ENCODE data around the gene TP53. TPM values are rescaled to one million over a fixed set of nuclear protein-coding genes. Genes with fewer than 3 reads are reported as not detected.

Gene TP53
- total and polyA plus RNA-seq, 4 donors: 22.3 to 57.0 (median 27.5) TPM

GRCh38 chr17:7687908-7688807, 868 bp upstream of the TP53 start, which contains the start of gene WRAP53:
WRAP53 (plus strand) TSS chr17:7688477; CDS start chr17:7688649, 172 bp downstream.
- H3K4me1 ChIP-seq (ENCODE audit: control insufficient read depth in 5 of 5, insufficient read depth in 5 of 5, low read length in 5 of 5): peaks cover 7 to 30% (median 8%) of the 10 kb centered on the region in 5 donors
- 0% methylated on average over 51 of the region's 51 CpGs for whole genome bisulfite sequencing, 2 donors
- H3K9ac ChIP-seq (ENCODE audit: insufficient read depth in 1 of 2, low read length in 2 of 2): peak within 1 kb of the TSS; percentile 89 to 100
- ATAC-seq (ENCODE audit: insufficient read depth, low FRiP score) (peak; percentile 88), DNase-seq (peak; percentile 99)
- TF ChIP-seq, protein P1, sequence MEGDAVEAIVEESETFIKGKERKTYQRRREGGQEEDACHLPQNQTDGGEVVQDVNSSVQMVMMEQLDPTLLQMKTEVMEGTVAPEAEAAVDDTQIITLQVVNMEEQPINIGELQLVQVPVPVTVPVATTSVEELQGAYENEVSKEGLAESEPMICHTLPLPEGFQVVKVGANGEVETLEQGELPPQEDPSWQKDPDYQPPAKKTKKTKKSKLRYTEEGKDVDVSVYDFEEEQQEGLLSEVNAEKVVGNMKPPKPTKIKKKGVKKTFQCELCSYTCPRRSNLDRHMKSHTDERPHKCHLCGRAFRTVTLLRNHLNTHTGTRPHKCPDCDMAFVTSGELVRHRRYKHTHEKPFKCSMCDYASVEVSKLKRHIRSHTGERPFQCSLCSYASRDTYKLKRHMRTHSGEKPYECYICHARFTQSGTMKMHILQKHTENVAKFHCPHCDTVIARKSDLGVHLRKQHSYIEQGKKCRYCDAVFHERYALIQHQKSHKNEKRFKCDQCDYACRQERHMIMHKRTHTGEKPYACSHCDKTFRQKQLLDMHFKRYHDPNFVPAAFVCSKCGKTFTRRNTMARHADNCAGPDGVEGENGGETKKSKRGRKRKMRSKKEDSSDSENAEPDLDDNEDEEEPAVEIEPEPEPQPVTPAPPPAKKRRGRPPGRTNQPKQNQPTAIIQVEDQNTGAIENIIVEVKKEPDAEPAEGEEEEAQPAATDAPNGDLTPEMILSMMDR (IDR thresholded peaks at IDR 0.05; ENCODE audit: control extremely low read depth, extremely low read depth): peak; percentile 99
- H3K36me3 ChIP-seq (ENCODE audit: control insufficient read depth in 4 of 4, insufficient read depth in 4 of 4, low read length in 4 of 4): peaks cover 0 to 9% (median 2%) of the 10 kb centered on the region in 4 donors
- H3K27me3 ChIP-seq (ENCODE audit: control insufficient read depth in 3 of 3, insufficient read depth in 3 of 3, low read length in 2 of 3): no peaks in the 10 kb centered on the region
- H3K9me3 ChIP-seq (ENCODE audit: control insufficient read depth in 4 of 4, insufficient read depth in 3 of 4, low read length in 3 of 4): no peaks in the 10 kb centered on the region
- peak within 1 kb of the TSS; percentile 86 to 99 for H3K27ac ChIP-seq (ENCODE audit: low read depth in 1 of 2, low read length in 1 of 2)
- peak within 1 kb of the TSS; percentile 87 for H3K4me3 ChIP-seq

- Histone ChIP-seq H3K9ac (ENCODE audit: insufficient read depth in 1 of 2, low read length in 2 of 2) (peak overlapping the region; percentile 89 to 100), H3K36me3 (ENCODE audit: control insufficient read depth in 4 of 4, insufficient read depth in 4 of 4, low read length in 4 of 4) (peaks cover 0 to 9% (median 2%) of the 10 kb centered on the region in 4 donors), H3K9me3 (ENCODE audit: control insufficient read depth in 4 of 4, insufficient read depth in 3 of 4, low read length in 3 of 4) (no peaks in the 10 kb centered on the region), H3K4me1 (ENCODE audit: control insufficient read depth in 5 of 5, insufficient read depth in 5 of 5, low read length in 5 of 5) (peaks cover 7 to 30% (median 8%) of the 10 kb centered on the region in 5 donors), H3K4me3 (peak overlapping the region; percentile 87), H3K27ac (ENCODE audit: low read depth in 1 of 2, low read length in 1 of 2) (peak overlapping the region; percentile 86 to 99), H3K27me3 (ENCODE audit: control insufficient read depth in 3 of 3, insufficient read depth in 3 of 3, low read length in 2 of 3) (no peaks in the 10 kb centered on the region)
- peak; percentile 49 for ATAC-seq (ENCODE audit: insufficient read depth, low FRiP score)
- 0% methylated on average over 30 of the region's 30 CpGs for WGBS, 2 donors
- peak; percentile 88 to 97 (median 93) for DNase-seq
- TF ChIP-seq, protein P1 (IDR thresholded peaks at IDR 0.05; ENCODE audit: control extremely low read depth, extremely low read depth): no peak
Observed at GRCh38 chr17:7686222-7687071, 843 bp downstream of the TP53 start.

GRCh38 chr17:7685533-7686221, 1.6 kb downstream of the TP53 start:
- H3K9me3 ChIP-seq (ENCODE audit: control insufficient read depth in 4 of 4, insufficient read depth in 3 of 4, low read length in 3 of 4): no peaks in the 10 kb centered on the region
- TF ChIP-seq, protein P1 (IDR thresholded peaks at IDR 0.05; ENCODE audit: control extremely low read depth, extremely low read depth): no peak
- H3K4me1 ChIP-seq (ENCODE audit: control insufficient read depth in 5 of 5, insufficient read depth in 5 of 5, low read length in 5 of 5): peaks cover 7 to 30% (median 8%) of the 10 kb centered on the region in 5 donors

More at GRCh38 chr17:7685533-7686221, 1.6 kb downstream of the TP53 start:
- peak overlapping the region; percentile 94 to 100 for H3K9ac ChIP-seq (ENCODE audit: insufficient read depth in 1 of 2, low read length in 2 of 2)
- H3K4me3 ChIP-seq: peak overlapping the region; percentile 87
- peaks cover 0 to 9% (median 2%) of the 10 kb centered on the region in 4 donors for H3K36me3 ChIP-seq (ENCODE audit: control insufficient read depth in 4 of 4, insufficient read depth in 4 of 4, low read length in 4 of 4)
- ATAC-seq (ENCODE audit: insufficient read depth, low FRiP score) (peak; percentile 75), DNase-seq (peak in 2 of 3 donors; percentile 95 to 98)
- H3K27me3 ChIP-seq (ENCODE audit: control insufficient read depth in 3 of 3, insufficient read depth in 3 of 3, low read length in 2 of 3): no peaks in the 10 kb centered on the region
- H3K27ac ChIP-seq (ENCODE audit: low read depth in 1 of 2, low read length in 1 of 2): peak overlapping the region; percentile 86 to 99
- 7 to 10% methylated on average over 44 of the region's 44 CpGs for WGBS, 2 donors

All from lung (tissue), 12 donors.